AG09309 (cell line): Measurements from ENCODE around the gene LYSMD3.

ENCODE experiments used
- DNase-seq: peaks from one replicate; pipeline ENCODE4 v3.0.0-alpha.2; 2010; ENCODE audit warnings: low read depth
- H3K4me3 ChIP-seq: 2 replicates; pipeline ENCODE4 v1.5.1; 2011; ENCODE audit warnings: mild to moderate bottlenecking, low read depth, low read length, moderate library complexity; ENCODE audit not compliant: control insufficient read depth
- CTCF ChIP-seq: IDR thresholded peaks from 2 replicates; pipeline ENCODE4 v1.5.1; 2011; ENCODE audit warnings: mild to moderate bottlenecking, low read depth, low read length, inconsistent platforms; ENCODE audit not compliant: insufficient read depth, control insufficient read depth; ENCODE audit errors: missing control alignments

The LYSMD3 gene

GRCh38 chr5:90519081-90519480 is 10.3 kb downstream of the LYSMD3 start:
- no peak for TF ChIP-seq CTCF
- H3K4me3 ChIP-seq: no peak overlapping the region
- no peak for DNase-seq

- peak; percentile 1 for DNase-seq
- no peak for TF ChIP-seq CTCF
- H3K4me3 ChIP-seq: no peak overlapping the region
These were observed 10.7 kb downstream of the LYSMD3 start for GRCh38 chr5:90518661-90519060.

- TF ChIP-seq CTCF: no peak
- DNase-seq: no peak
- H3K4me3 ChIP-seq: no peak overlapping the region
These were observed 14.9 kb downstream of the LYSMD3 start for GRCh38 chr5:90514520-90514919.

- no peak overlapping the region for H3K4me3 ChIP-seq
- DNase-seq: no peak
- no peak for TF ChIP-seq CTCF
These were observed 18.9 kb downstream of the LYSMD3 start for GRCh38 chr5:90510438-90510837.

GRCh38 chr5:90506221-90506620 is 23.2 kb downstream of the LYSMD3 start:
- DNase-seq: no peak
- no peak for TF ChIP-seq CTCF
- H3K4me3 ChIP-seq: no peak overlapping the region

GRCh38 chr5:90504743-90505142 is 24.6 kb downstream of the LYSMD3 start:
- H3K4me3 ChIP-seq: no peak overlapping the region
- DNase-seq: no peak
- no peak for TF ChIP-seq CTCF

GRCh38 chr5:90503596-90503995 is 25.8 kb downstream of the LYSMD3 start:
- TF ChIP-seq CTCF: no peak
- no peak for DNase-seq
- H3K4me3 ChIP-seq: no peak overlapping the region
